C4-2B (cell line): ENCODE measurements around the gene TRIM47.

Source experiments
- ZFX ChIP-seq: fragments of 450-650 bp; IDR thresholded peaks from 2 replicates; pipeline ENCODE4 v1.6.1; 2017
- TF ChIP-seq, protein P1 (sequence below): fragments of 450-650 bp; conservative IDR thresholded peaks from 2 replicates; pipeline ENCODE4 v1.5.1; 2017; ENCODE audit warnings: mild to moderate bottlenecking

- TF ChIP-seq, protein P1, sequence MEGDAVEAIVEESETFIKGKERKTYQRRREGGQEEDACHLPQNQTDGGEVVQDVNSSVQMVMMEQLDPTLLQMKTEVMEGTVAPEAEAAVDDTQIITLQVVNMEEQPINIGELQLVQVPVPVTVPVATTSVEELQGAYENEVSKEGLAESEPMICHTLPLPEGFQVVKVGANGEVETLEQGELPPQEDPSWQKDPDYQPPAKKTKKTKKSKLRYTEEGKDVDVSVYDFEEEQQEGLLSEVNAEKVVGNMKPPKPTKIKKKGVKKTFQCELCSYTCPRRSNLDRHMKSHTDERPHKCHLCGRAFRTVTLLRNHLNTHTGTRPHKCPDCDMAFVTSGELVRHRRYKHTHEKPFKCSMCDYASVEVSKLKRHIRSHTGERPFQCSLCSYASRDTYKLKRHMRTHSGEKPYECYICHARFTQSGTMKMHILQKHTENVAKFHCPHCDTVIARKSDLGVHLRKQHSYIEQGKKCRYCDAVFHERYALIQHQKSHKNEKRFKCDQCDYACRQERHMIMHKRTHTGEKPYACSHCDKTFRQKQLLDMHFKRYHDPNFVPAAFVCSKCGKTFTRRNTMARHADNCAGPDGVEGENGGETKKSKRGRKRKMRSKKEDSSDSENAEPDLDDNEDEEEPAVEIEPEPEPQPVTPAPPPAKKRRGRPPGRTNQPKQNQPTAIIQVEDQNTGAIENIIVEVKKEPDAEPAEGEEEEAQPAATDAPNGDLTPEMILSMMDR = no peak
- TF ChIP-seq ZFX = no peak
Measured at GRCh38 chr17:75828076-75828400, 50.3 kb downstream of the TRIM47 start.
